GM18951 (cell line): Measurements from ENCODE around the gene FRMPD4.
"Not testable (repeated sequence)": the region's sequence is repeated elsewhere in the genome, so short reads cannot be mapped to it uniquely, and the experiment has no call there.

Experiments
- POLR2A ChIP-seq: IDR thresholded peaks from 4 replicates; pipeline ENCODE4 v1.6.1; 2011; ENCODE audit warnings: mild to moderate bottlenecking; ENCODE audit not compliant: insufficient read length, insufficient read depth; ENCODE audit errors: extremely low read depth
- in situ Hi-C: fragments of 300-500 bp; cut with MboI; formaldehyde crosslinking; loops from one replicate; pipeline ENCODE4 v1.12.0; 2022; ENCODE audit warnings: low sequenced_read_pairs, mixed read lengths, inconsistent platforms; ENCODE audit not compliant: unreplicated experiment

Gene FRMPD4

DNA sequence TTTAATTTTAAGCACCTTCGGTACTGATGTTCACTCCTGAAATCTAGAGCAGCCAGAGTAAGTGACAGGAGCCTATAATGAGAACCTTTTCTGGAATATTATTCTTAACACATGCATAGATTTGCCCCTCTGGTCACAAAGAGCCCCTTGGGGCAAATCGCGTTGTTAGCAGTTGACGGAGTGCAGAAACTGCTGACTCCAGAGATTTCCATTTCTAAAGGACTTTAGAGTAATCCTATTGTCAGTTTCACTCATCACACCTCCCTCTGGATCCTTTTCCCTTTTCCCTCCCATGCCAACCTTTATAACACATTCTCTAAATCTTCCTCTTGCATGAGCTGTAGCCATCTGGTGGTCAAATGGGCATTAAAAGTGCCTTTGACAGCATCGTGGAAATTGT lies 388.0 kb downstream of the FRMPD4 start:
- no peak for TF ChIP-seq POLR2A
- in situ Hi-C loops, result no loop called here

DNA sequence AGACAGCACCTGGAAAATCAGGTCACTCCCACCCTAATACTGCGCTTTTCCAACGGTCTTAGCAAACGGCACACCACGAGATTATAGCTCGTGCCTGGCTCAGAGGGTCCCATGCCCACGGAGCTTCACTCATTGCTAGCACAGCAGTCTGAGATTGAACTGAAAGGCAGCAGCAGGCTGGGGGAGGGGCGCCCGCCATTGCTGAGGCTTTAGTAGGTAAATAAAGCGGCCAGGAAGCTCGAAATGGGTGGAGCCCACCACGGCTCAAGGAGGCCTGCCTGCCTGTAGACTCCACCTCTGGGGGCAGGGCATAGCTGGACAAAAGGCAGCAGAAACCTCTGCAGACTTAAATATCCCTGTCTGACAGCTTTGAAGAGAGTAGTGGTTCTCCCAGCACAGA lies 399.8 kb downstream of the FRMPD4 start:
- in situ Hi-C loops, result not testable (repeated sequence)

DNA sequence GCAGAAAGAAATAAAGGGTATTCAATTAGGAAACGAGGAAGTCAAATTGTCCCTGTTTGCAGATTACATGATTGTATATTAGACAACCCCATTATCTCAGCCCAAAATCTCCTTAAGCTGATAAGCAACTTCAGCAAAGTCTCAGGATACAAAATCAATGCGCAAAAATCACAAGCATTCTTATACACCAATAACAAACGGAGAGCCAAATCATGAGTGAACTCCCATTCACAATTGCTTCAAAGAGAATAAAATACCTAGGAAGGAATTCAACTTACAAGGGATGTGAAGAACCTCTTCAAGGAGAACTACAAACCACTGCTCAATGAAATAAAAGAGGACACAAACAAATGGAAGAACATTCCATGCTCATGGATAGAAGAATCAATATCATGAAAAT lies 404.0 kb downstream of the FRMPD4 start:
- in situ Hi-C loops, result not testable (repeated sequence)

DNA sequence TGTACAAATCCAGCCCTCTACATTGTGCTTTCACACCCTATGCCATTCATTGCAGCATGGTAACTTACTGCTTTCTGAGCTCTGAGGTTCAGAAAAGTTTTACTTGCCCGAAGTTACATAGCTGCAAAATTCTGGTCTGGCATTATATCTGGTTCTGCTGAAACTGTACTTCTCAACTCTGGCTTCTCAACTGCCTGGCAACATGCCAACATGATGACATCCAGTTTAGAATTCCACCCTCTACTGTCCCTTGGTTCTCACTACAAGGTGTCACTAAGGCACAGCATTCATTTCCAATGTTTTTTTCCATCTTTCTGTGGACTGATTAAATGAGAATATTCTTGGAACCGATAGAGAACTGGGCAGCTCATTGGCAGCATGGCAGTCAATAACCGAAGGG lies 410.1 kb downstream of the FRMPD4 start:
- in situ Hi-C loops, result no loop called here
- no peak for TF ChIP-seq POLR2A

DNA sequence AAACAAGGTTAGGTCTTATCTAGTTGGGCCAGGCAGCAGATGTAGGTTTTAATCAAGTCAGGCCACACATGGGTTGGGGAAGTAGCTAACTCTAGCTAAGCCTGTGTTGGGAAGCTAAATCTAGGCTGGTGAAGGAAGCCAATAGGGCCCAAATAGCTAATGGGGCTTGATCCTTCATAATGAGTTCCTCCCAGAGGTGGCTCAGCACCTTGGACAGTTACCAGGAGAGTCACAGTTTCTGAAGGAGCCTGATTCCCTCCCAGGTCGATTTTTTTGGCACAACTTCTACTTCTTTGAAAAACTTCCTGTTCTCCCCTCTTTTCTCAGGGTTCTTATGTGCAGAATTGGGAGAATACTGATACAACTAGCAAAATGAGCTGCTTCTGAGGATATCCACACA lies 410.5 kb downstream of the FRMPD4 start:
- TF ChIP-seq POLR2A, result no peak
- in situ Hi-C loops, result no loop called here

DNA sequence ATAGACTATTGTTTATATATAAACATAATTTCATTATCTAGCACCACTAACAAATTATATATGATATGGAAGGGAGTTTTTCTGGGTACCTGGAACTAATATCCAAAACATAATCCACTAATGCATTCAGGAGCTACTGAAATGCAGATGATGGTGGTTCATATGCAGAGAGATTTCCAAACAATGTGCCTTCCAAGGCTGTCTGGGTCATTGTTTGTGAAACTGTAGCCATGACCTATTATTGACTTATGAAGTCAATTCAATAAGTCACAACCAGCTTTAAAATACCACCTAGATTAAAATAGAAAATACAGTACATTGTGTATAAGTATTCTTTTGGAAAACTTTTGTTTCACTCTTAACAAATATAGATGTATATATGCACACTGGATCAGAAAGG lies 415.9 kb downstream of the FRMPD4 start:
- in situ Hi-C loops, result no loop called here
- no peak for TF ChIP-seq POLR2A

DNA sequence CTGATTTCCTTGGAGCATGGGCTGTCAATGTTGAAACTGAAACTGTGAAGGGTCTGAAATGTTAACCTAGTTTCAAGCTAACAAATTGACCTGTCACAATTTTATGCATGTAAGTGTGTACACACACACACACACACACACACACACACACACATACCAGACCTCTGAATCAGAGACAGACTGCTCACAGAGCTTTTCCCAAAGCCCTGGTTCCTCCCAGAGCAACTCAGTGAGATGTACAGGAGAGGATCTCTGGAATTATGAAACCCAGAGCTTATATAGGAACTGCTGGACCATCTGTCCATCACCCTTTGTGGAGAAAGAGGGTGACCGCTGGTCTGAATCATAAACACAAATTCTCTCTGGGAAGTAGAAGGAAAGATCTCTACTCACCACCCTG lies 424.8 kb downstream of the FRMPD4 start:
- in situ Hi-C loops, result no loop called here
- TF ChIP-seq POLR2A, result no peak

DNA sequence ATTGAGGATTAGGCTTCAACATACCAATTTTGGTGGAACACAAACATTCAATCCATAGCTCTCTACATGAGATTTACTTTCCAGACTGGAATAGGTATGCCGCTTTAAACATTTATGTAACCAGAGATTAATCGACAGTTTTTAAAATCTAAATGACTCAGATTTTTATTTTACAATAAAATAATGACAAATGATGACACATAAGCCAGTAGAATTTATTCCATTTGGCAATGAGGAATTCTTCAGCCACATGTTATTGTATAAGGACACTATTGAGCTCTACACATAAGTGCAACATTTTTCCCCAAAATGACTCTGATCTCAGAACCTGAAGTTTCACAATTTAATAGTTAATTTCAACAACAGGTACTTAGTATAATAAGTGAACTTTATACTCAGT lies 425.9 kb downstream of the FRMPD4 start:
- TF ChIP-seq POLR2A, result no peak
- in situ Hi-C loops, result no loop called here

DNA sequence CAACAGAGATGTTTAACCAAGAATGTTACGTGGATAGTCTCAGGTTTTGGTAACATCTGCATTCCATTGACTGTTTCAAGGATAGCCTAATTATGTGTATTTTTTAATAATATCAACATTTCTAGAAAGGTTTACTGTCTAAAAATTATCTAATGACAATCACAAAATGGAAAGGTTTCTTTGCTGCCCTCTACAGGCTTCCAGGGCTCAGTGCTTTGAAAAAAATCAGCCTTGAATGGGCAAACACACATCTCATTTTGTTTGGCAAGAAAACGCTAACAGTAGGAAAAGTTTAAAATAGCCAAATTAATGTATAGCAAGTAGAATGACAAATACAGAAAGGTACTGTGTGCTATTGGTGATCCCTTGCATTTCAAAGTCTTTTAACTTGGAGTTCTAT lies 429.6 kb downstream of the FRMPD4 start:
- no peak for TF ChIP-seq POLR2A
- in situ Hi-C loops, result no loop called here

DNA sequence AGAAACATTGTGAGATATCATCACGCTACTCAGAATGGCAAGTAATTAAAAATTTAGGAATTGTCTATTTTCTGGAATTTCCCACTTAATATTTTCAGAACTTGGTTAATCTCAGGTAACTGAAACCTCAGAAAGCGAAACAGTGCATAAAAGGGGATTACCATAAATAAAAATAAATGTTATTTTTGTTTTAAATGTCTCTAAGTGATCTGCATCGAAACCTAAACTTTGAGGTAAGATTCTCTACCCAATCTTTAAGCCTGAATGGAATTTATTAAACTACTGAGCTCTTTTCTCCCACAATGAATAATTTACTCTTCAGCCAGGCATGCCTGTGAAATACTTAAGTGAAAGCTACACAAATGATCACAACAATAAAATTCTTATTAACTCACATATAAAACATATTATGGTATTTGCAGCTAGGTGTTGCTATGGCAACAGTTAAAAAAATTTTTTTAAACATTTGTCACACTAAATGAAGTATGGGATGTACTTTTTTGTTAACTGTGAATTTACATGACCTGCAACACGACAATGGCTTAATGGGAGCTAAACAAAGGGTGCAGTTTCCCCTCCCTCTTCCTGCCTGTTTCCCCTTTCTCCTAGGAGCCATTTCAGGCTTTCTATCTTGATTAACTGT lies 432.7 kb downstream of the FRMPD4 start:
- no peak for TF ChIP-seq POLR2A
- in situ Hi-C loops, result no loop called here

DNA sequence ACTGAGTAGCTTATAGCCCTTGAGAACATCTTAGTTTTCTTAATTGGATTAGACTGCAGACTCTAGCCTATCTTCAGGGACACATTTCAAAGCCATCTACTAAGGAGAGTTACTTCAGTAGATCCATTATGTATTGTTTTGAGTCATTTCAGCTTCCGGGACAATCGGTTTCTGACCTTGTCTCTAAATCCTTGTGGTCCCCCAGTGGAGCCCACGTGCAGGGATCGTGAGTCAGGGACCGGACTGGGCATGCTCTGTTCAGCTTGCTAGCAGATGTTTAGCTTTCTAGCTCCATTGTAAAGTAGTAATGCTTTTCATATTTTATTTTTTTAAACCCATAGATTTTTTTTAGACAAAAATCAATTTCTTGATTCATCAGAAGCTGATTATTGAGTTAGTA lies 441.0 kb downstream of the FRMPD4 start:
- in situ Hi-C loops, result no loop called here

DNA sequence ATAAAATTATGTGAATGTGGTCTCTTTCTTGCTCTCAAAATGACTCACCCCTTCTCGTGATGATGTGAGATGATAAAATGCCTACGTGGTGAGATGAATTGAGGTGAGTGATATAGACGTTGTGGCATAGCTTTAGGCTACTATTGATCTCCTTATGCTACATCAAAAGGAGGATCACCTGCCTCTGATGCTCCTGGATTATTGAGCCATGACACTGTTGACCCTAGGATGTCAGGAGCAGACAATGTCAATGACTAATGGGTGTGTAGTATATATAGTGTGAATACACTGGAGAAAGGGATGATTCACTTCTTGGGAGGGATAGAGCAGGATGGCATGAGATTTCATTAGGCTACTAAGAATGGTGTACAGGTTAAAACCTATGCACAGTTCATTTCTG lies 442.3 kb downstream of the FRMPD4 start:
- TF ChIP-seq POLR2A, result no peak
- in situ Hi-C loops, result no loop called here

More for the DNA sequence above, 441.0 kb downstream of the FRMPD4 start:
- TF ChIP-seq POLR2A, result no peak

DNA sequence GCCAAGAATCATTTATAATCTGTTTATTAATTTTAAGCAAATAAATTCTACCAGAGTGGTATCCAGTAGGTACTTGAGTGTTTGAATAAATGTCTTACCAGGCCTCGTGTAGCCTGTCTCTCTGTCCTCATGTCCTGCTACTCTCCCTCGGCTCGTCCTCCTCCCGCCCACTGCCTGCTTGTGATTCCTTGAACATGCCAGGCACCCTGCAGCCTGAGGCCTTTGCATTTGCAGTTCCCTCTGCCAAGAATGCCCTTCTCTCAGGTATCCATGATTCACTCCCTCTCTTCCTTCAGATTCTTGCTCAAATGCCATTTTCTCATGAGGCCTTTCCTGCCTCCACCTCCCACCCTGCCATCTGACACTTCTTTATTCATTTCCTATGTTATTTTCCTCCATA lies 443.3 kb downstream of the FRMPD4 start:
- in situ Hi-C loops, result no loop called here
- no peak for TF ChIP-seq POLR2A

DNA sequence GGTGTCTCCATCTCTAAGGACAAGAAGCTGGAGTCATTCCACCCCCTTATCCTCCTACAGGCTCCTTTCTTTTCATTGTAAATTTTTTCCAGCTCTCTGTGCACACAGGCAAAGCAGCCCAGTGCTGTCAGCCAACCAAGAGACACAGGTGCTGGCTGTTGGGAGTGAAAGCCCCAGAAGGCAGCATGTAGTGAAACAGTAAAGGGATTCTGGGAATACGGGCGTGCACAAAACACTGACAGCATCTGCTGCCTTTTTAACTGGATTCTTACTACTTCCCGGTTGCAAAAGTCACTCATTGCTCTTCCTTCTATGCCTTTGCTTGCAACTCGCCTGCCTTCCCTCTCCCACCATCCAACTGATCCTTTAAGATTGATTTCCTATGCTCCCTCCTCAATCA lies 444.4 kb downstream of the FRMPD4 start:
- TF ChIP-seq POLR2A, result no peak
- in situ Hi-C loops, result no loop called here

DNA sequence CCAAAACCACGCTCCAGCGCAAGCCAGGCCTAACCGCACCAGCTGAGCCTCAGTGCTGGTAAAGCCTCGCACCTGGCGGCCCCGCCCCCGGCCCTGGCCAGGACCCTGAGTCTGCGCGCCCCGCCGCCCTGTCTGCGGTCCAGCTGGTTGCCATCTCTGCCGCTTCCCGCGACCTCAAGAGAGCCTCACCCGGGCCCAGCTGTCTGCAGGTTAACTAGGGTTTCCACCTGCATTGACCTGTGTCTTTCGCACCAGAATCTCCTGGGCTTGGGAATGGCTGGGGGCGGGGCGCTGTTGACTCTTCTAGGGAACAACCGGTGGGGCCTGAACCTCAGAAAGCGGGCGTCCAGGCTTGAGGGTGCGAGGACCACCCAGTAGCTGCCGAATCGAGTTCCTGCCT lies 445.3 kb downstream of the FRMPD4 start:
- in situ Hi-C loops, result no loop called here
- no peak for TF ChIP-seq POLR2A
